Activated CD4-positive, alpha-beta T cell treated with anti-CD3 and anti-CD28 coated beads, Interleukin-2, amount 10 ng/mL, durations not matched to agents 7 days and 5 days (primary cell): ENCODE measurements around the gene PSMG3. TPM values are rescaled to one million over a fixed set of nuclear protein-coding genes. Genes with fewer than 3 reads are reported as not detected.

Experiments
- CTCF ChIA-PET: fragments of 350-600 bp; sonication (Branson Sonifier 250); formaldehyde crosslinking; loops from one replicate; lab custom pipeline; 2021; ENCODE audit warnings: antibody characterized with exemption; lab: Charles Lee
- POLR2A ChIA-PET: fragments of 350-600 bp; sonication (Branson Sonifier 250); formaldehyde crosslinking; loops from one replicate; lab custom pipeline; 2021; ENCODE audit warnings: antibody characterized with exemption; lab: Charles Lee
- DNase-seq: peaks from one replicate; pipeline ENCODE4 v3.0.0-alpha.2; 2020
- H3K27ac Mint-ChIP-seq: one replicate; pipeline ENCODE4 v1.8.0; 2021; ENCODE audit warnings: mild to moderate bottlenecking, moderate library complexity, mixed read lengths
- H3K27me3 Mint-ChIP-seq: one replicate; pipeline ENCODE4 v1.8.0; 2021; ENCODE audit warnings: mixed read lengths
- H3K36me3 Mint-ChIP-seq: one replicate; pipeline ENCODE4 v1.8.0; 2021; ENCODE audit warnings: low read depth, mixed read lengths
- H3K4me1 Mint-ChIP-seq: one replicate; pipeline ENCODE4 v1.8.0; 2021; ENCODE audit warnings: mixed read lengths
- H3K4me3 Mint-ChIP-seq: one replicate; pipeline ENCODE4 v1.8.0; 2021; ENCODE audit warnings: mild to moderate bottlenecking, moderate library complexity, mixed read lengths
- H3K9me3 Mint-ChIP-seq: one replicate; pipeline ENCODE4 v1.8.0; 2021; ENCODE audit warnings: mixed read lengths
- total RNA-seq, 2 experiments: library from RNA; stranded (reverse); gene quantifications; one replicate each; pipeline ENCODE4 v1.2.3, GENCODE V29; 2021

The PSMG3 gene
- total RNA-seq, 2 experiments from 2014 or later, result 23.1 to 29.3 TPM

DNA sequence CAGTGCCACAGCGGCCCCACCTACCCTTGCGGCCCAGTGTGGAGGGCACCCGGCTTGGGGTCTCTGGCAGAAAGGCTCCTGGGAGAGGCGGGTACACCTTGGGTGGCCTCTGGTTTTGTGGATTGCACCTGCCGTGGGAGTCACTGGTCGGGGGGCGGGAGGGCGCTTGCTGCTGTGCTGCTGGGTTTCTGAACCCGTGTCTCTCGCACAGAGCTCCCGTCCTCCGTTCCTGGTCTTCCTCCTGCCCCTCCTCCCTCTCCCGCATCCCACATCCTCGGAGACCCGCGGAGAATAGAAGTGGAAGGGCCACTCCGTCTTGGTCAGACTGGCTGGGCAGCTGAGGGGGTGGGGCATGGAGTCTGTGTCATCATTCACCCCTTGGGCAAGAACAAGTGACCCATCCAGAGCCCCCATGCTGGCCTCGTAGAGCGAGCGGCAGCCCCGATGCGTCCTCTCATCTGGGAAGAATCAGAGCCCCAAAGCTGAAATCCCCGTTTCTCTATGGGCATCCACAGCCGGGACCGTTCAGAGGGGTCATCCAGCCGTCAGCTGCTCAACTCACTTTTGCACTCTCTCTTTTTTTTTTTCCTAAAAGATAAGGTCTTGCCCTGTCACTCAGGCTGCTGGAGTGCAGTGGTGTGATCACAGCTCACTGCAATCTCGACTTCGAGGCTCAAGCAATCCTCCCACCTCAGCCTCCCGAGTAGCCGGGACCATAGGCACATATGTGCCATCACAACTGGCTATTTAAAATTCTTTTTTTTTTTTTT lies 35.3 kb downstream of the PSMG3 start:
- CTCF ChIA-PET, result no interaction called here
- Mint-ChIP-seq H3K36me3 (peaks cover 2% of the 10 kb centered on the region), H3K4me1 (peaks cover 35% of the 10 kb centered on the region), H3K9me3 (no peaks in the 10 kb centered on the region), H3K4me3 (no peak overlapping the region), H3K27ac (peak overlapping the region; percentile 25), H3K27me3 (no peaks in the 10 kb centered on the region)
- no peak for DNase-seq
- POLR2A ChIA-PET, result interaction anchor here (0.5 kb wide), 1 partner anchor 425 kb away, joined by 3 read pairs; no protein-coding TSS in a partner anchor

DNA sequence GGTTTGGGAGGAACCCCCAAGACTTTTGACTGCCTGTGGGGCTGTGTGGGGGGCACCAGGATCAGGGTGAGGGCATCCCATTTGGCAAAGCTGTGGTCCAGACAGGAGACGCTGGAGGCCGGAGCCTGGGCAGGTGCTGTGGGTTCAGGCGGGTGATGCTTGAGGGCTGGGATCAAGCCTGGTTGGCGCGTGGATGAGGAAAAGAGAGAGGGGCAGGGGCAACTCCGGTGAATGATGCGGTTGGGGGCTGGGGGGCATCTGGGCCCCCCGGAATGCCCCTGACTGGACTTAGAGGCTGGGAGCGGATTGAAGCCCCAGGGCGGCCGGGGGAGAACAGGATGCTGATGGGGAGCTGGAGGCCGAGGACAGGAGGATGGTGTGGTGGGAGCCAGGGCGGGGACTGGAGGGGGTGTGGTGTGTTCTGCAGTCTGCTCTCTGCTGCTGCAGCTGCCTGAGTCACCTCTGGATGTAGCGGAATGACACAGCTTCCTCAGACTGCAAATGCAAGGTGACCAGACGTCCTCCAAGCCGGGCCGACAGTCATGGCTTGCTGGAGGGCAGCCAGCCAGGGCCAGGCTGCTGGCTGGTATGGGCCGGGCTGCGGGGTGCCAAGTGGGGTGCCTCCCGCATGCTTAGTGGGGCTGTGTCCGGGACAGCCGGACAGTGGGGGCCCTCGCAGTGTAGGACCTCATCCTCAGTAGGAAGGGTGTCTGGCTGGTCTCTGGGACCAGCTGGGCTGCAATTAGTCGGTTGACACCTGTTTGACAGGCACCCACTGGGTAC lies 36.1 kb downstream of the PSMG3 start:
- H3K36me3 Mint-ChIP-seq, result peaks cover 2% of the 10 kb centered on the region
- H3K9me3 Mint-ChIP-seq, result no peaks in the 10 kb centered on the region
- peak overlapping the region; percentile 85 for H3K4me3 Mint-ChIP-seq
- CTCF ChIA-PET, result interaction anchor here (0.8 to 1.0 kb wide), 2 partner anchors 22 to 101 kb away, joined by 3 read pairs; partner anchors contain the start of gene TMEM184A
- DNase-seq, result no peak
- H3K27me3 Mint-ChIP-seq, result no peaks in the 10 kb centered on the region
- POLR2A ChIA-PET, result no interaction called here
- peaks cover 35% of the 10 kb centered on the region for H3K4me1 Mint-ChIP-seq
- H3K27ac Mint-ChIP-seq, result peak overlapping the region; percentile 95

DNA sequence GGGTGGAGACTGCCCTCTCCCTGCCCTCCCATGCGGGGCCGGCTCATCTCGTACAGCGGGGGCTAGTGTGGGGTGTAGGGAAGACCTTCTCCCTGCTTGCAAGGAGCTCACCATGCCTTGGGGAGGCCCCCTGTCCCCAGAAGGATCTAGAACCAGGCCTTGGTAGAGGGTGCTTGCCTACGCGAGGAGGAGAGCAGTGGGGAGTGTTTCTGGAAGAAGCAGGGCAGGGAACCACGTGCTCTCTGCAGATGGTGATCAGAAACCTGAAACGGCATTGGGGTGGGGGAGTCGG lies 36.6 kb downstream of the PSMG3 start:
- Mint-ChIP-seq H3K4me3 (peak overlapping the region; percentile 85), H3K4me1 (peaks cover 35% of the 10 kb centered on the region), H3K9me3 (no peaks in the 10 kb centered on the region), H3K27me3 (no peaks in the 10 kb centered on the region), H3K36me3 (peaks cover 2% of the 10 kb centered on the region), H3K27ac (peak overlapping the region; percentile 95)
- CTCF ChIA-PET, result interaction anchor here (0.8 to 1.0 kb wide), 2 partner anchors 22 to 101 kb away, joined by 3 read pairs; partner anchors contain the start of gene TMEM184A
- POLR2A ChIA-PET, result no interaction called here
- no peak for DNase-seq

DNA sequence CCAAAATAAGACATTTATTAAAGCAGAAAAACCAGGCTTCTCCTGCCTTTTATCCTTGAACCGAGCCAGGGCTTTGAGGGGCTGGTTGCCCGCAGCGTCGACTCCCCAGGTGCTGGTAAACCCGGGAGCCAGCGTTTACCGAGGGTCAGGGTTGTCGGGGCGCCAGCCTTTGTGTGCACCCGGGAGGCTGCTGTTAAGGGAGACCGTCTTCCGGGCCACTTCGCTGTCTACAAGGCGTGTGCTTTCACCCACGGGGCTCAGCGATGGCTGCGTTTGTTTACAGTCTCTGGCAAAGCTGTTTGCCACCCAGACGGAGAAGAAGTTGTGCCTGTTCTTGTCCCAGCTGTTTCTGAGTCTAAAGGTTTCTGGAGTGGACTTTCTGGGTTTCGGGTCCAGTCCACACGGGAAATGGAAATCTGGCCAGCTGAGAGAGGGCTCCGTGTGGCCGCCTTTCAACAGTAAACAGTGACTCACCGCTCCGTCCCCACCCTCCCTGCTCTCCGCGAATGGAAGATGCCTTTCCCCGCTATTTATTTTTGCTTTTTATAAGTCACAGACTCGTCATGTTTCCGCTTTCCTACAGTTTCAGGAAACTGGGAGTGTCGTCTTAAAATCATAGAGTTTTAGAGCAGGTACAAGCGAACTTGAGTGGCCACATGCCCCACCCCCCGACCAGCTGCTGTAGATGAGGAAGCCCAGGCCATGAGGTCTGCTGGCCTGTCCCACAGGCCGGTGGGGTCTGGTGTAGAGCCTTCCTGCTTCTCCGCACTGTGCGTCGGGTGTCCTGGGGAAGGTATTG lies 37.2 kb downstream of the PSMG3 start:
- H3K27me3 Mint-ChIP-seq, result no peaks in the 10 kb centered on the region
- DNase-seq, result peak; percentile 67
- H3K27ac Mint-ChIP-seq, result peak overlapping the region; percentile 95
- ChIA-PET POLR2A (no interaction called here), CTCF (interaction anchor here (0.6 to 1.0 kb wide), 3 partner anchors 20 to 100 kb away, joined by 3 read pairs; partner anchors contain the start of gene TMEM184A)
- H3K4me1 Mint-ChIP-seq, result peaks cover 35% of the 10 kb centered on the region
- peak overlapping the region; percentile 85 for H3K4me3 Mint-ChIP-seq
- peaks cover 2% of the 10 kb centered on the region for H3K36me3 Mint-ChIP-seq
- H3K9me3 Mint-ChIP-seq, result no peaks in the 10 kb centered on the region

DNA sequence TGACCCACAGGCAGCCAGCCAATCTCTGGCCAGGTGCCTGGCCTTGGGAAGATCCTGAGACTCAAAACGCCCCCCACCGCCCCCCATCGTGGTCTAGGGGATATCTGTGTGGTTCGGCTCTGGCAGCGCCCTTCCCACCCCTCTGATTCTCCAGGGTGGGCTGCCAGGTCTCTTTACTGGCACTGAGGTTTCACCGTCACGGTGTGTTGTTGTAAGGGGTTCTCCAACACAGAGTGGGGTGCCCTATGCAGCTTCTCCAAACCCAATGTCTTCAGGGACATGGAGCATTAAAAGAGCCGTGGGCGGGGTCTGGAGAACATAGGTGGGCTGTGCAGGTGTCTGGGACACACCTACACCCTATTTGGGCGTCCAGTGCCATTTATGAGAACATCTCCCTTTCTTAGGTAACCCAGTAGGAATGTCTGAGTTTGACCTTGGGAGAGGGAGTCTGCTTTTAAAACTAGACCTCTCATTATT lies 37.8 kb downstream of the PSMG3 start:
- Mint-ChIP-seq H3K9me3 (no peaks in the 10 kb centered on the region), H3K27me3 (no peaks in the 10 kb centered on the region)
- DNase-seq, result no peak

DNA sequence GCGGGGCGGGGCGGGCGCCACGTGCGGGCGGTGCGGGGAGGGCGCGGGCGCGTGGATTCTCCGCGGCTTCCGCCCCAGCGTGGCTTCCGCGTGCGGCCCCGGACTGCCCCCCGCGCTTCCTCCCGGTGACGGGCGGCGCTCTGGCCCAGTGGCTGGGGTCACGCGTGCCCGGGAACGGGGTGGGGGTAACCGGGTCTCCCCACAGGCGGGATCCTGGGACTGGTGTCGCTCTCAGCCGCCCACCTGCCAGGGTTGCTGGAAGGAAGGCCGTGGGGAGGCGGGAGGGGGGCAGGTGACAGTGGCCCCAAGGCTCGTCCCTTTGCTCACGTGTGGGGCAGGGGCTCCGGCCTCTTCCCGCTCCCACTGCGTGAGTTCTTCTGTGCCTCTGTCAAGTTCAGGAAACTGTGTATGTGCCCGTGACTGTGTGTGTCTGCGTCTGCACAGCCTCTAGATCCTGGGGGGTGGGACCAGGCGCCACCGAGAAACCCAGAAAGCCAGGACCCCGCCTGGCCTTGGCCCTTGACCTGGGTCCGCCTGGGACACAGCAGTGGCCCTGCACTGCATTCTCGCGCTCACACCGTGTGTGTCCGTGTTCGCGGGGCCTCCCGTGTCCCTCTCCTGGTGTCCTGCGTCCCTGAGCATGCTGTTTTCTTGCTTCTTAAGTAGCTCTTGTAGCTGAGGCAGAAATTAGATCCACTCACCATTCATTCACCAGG lies 38.4 kb downstream of the PSMG3 start:
- H3K4me3 Mint-ChIP-seq, result peak overlapping the region; percentile 85
- no peaks in the 10 kb centered on the region for H3K36me3 Mint-ChIP-seq
- H3K9me3 Mint-ChIP-seq, result no peaks in the 10 kb centered on the region
- H3K27me3 Mint-ChIP-seq, result peaks cover 5% of the 10 kb centered on the region
- peak overlapping the region; percentile 95 for H3K27ac Mint-ChIP-seq
- CTCF ChIA-PET, result interaction anchor here (0.6 kb wide), 1 partner anchor 691 kb away, joined by 3 read pairs; no protein-coding TSS in a partner anchor
- DNase-seq, result peak; percentile 41
- POLR2A ChIA-PET, result no interaction called here
- peaks cover 33% of the 10 kb centered on the region for H3K4me1 Mint-ChIP-seq

More for the DNA sequence above, 37.8 kb downstream of the PSMG3 start:
- peak overlapping the region; percentile 85 for H3K4me3 Mint-ChIP-seq
- peak overlapping the region; percentile 95 for H3K27ac Mint-ChIP-seq
- H3K36me3 Mint-ChIP-seq, result peaks cover 2% of the 10 kb centered on the region
- peaks cover 35% of the 10 kb centered on the region for H3K4me1 Mint-ChIP-seq
- ChIA-PET POLR2A (no interaction called here), CTCF (interaction anchor here (0.6 kb wide), 2 partner anchors 21 to 690 kb away, joined by 3 read pairs; no protein-coding TSS in a partner anchor)

DNA sequence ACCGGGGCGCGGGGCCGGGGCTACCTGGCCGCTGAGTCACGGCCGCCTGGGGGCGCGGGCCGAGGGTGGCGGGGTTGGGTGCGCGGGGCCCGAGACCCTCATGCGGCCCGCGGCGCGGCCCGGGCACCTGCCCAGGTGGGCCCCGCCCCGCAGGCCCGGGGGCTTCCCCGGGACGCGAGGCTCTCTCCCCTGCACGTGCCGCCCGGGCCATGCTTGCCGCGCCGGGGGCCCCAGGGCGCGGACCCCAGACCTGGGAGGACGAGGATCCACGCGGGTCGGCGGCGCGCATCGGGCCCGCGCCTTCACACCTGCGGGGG lies 38.9 kb downstream of the PSMG3 start:
- Mint-ChIP-seq H3K4me3 (no peak overlapping the region), H3K9me3 (no peaks in the 10 kb centered on the region), H3K27me3 (peaks cover 6% of the 10 kb centered on the region), H3K4me1 (peaks cover 32% of the 10 kb centered on the region), H3K27ac (no peak overlapping the region), H3K36me3 (no peaks in the 10 kb centered on the region)
- CTCF ChIA-PET, result no interaction called here
- POLR2A ChIA-PET, result no interaction called here
- no peak for DNase-seq

DNA sequence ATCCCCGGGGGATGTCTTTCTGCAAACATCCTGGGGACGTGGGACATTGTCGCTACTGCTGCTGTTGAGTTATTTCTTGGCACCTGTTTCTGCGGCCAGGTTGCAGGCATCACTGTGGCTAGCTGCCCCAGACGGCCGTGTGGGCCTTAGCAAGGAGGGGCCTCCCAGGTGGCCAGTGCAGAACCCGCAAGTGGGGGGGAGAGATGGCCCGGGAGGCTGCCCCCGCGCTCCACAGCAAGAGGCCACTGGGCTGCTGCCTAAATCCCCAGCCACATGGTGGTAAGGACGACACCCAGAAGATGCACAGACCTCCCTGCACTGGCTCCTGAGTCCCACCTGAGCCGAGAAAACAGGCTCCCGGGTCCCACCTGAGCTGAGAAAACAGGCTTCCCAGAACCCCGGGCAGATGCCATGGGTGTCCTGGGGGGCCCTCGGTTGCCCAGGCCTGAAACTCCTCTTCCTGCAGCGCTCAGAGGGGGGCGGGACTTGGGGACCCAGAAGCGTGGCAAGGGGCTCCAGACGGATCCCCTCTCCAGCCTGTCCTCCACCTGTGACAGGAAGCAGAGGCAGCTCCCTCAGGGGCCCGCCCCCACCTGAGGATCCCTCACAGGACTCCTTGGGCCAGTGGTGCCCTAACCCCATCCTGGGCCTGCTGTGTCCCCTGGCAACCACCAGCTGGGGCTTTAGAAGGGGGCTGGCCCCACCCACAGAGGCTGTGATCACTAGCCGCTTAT lies 40.3 kb downstream of the PSMG3 start:
- CTCF ChIA-PET, result interaction anchor here (0.5 to 1.6 kb wide), 3 partner anchors 12 to 939 kb away, joined by 3 to 4 read pairs (median 3); no protein-coding TSS in a partner anchor
- POLR2A ChIA-PET, result no interaction called here

DNA sequence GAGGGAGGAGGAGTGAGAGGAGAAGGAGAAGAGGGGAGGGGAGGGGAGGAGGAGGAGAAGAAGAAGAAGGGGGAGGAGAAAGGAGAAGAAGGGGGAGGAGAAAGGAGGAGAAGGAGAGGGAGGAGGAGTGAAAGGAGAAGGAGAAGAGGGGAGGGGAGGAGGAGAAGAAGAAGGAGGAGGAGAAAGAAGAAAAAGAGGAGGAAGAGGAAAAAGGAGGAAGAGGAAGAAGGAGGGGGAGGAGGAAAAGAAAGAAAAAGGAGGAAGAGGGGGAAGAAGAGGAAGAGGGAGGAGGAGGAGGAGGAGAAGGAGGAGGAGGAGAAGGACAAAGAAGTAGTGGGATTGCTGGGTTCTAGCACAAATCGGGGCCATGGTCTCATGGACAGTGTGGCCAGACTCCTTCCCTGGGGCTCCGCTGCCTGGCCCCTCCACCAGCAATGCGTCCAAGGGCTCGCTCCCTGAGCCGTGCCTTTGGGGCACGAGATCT lies 43.5 kb downstream of the PSMG3 start:
- POLR2A ChIA-PET, result no interaction called here
- CTCF ChIA-PET, result interaction anchor here (1.6 kb wide), 1 partner anchor 12 kb away, joined by 7 read pairs; no protein-coding TSS in a partner anchor
- no peaks in the 10 kb centered on the region for H3K36me3 Mint-ChIP-seq
- no peak overlapping the region for H3K4me3 Mint-ChIP-seq
- DNase-seq, result no peak
- H3K27me3 Mint-ChIP-seq, result peaks cover 13% of the 10 kb centered on the region
- no peak overlapping the region for H3K27ac Mint-ChIP-seq
- H3K4me1 Mint-ChIP-seq, result peaks cover 4% of the 10 kb centered on the region
- no peaks in the 10 kb centered on the region for H3K9me3 Mint-ChIP-seq

More for the DNA sequence above, 40.3 kb downstream of the PSMG3 start:
- no peaks in the 10 kb centered on the region for H3K9me3 Mint-ChIP-seq
- no peaks in the 10 kb centered on the region for H3K36me3 Mint-ChIP-seq
- peaks cover 31% of the 10 kb centered on the region for H3K4me1 Mint-ChIP-seq
- no peak for DNase-seq
- H3K27me3 Mint-ChIP-seq, result peaks cover 13% of the 10 kb centered on the region
- H3K4me3 Mint-ChIP-seq, result peak overlapping the region; percentile 69
- H3K27ac Mint-ChIP-seq, result peak overlapping the region; percentile 87

DNA sequence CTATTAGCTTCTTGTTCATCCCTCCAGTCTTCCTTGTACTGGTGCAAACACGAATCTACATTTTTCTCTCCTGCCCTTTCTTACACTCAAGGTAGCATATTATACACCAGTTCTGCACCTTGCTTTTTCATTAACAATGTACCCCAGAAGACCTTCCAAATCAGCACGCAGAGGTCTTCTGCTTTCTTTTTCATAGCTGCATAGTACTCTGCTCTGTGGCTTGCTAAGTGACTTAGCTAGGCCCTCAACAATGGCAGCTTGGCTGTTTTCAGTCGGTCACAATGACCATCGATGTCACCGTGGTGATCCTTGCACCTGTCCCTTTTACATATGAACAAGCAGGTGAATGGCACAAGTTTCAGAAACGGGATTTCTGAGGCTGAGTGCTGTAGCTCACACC lies 44.4 kb downstream of the PSMG3 start:
- Mint-ChIP-seq H3K4me1 (peaks cover 4% of the 10 kb centered on the region), H3K27me3 (peaks cover 13% of the 10 kb centered on the region), H3K4me3 (no peak overlapping the region), H3K36me3 (no peaks in the 10 kb centered on the region), H3K27ac (no peak overlapping the region), H3K9me3 (no peaks in the 10 kb centered on the region)
- no peak for DNase-seq
- ChIA-PET CTCF (interaction anchor here (1.6 kb wide), 1 partner anchor 11 kb away, joined by 7 read pairs; no protein-coding TSS in a partner anchor), POLR2A (no interaction called here)

DNA sequence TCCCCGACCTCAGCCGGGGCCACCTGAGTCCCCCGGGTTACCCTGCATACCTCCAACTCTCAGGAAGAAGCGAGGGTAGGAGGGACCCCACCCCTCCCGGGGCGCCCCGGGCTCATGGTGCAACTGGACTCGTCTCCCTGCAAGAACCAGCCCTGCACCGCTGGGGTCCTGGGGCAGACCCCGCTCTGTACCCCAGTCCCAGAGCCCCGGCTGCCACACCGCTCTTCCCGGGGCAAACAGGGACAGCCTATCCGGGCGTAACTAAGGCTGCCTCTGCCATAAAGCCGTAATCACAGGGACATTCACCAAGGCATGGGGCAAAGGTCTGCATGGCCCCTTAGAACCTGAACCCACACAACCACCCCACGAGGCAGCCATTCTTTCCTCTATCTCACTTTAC lies 46.0 kb downstream of the PSMG3 start:
- CTCF ChIA-PET, result no interaction called here
- Mint-ChIP-seq H3K36me3 (no peaks in the 10 kb centered on the region), H3K4me1 (no peaks in the 10 kb centered on the region), H3K27ac (no peak overlapping the region), H3K27me3 (peaks cover 13% of the 10 kb centered on the region), H3K9me3 (peaks cover 5% of the 10 kb centered on the region), H3K4me3 (no peak overlapping the region)
- POLR2A ChIA-PET, result no interaction called here
- no peak for DNase-seq
